Ovary (tissue), 9 donors: ENCODE measurements around the gene SELENOM. TPM values are rescaled to one million over a fixed set of nuclear protein-coding genes. Genes with fewer than 3 reads are reported as not detected.

Experiments
- DNase-seq, 5 donors: peaks; one replicate each; pipeline ENCODE4 v3.0.0-alpha.2; 2019 to 2020
- H3K27ac ChIP-seq, 2 donors: fragments of 200-600 bp; one replicate each; pipeline versions ENCODE4 v1.5.1 to v1.8.0; 2019 to 2022
- H3K27me3 ChIP-seq: fragments of 200-600 bp; one replicate; pipeline ENCODE4 v1.8.0; 2022
- H3K36me3 ChIP-seq: fragments of 200-600 bp; sonication (generic); one replicate; pipeline ENCODE4 v1.5.1; 2019
- H3K4me1 ChIP-seq: one replicate; pipeline ENCODE4 v1.8.1; 2013; ENCODE audit warnings: mild to moderate bottlenecking, moderate library complexity; ENCODE audit not compliant: insufficient read depth
- H3K4me3 ChIP-seq: fragments of 200-600 bp; sonication (generic); one replicate; pipeline ENCODE4 v1.5.1; 2017
- H3K9me3 ChIP-seq, 2 donors: fragments of 200-600 bp in 1 of 2; sonication (generic) in 1 of 2; one replicate each; pipeline versions ENCODE4 v1.5.1 to v1.8.1; 2013 to 2019; ENCODE audit warnings: mild to moderate bottlenecking in 1 of 2, moderate library complexity in 1 of 2
- CTCF ChIP-seq, 3 donors: fragments of 450-650 bp in 2 of 3; fragments of 200-600 bp in 1 of 3; IDR thresholded peaks; one replicate each; pipeline versions ENCODE4 v1.5.1 to v1.8.0; 2016 to 2022; ENCODE audit warnings: antibody characterized with exemption in 3 of 3, mild to moderate bottlenecking in 1 of 3
- EP300 ChIP-seq: sonication (generic); formaldehyde crosslinking; IDR thresholded peaks from one replicate; pipeline ENCODE4 v1.6.1; 2017; ENCODE audit warnings: antibody characterized with exemption
- POLR2A ChIP-seq: fragments of 450-650 bp; IDR thresholded peaks from one replicate; pipeline ENCODE4 v1.6.1; 2017; ENCODE audit warnings: antibody characterized with exemption, mild to moderate bottlenecking, moderate library complexity
- WGBS, 3 donors: extraction: QIAGEN DNeasy Blood & Tissue Kit in 1 of 3; methylation state at CpG; one replicate each; pipeline versions ENCODE4 v1.1.5 to v1.1.7; 2013 to 2017; 5-methylcytosine and 5-hydroxymethylcytosine counted together
- intact Hi-C, 4 donors: fragments of 100-400 bp; cut with DNase I; formaldehyde crosslinking; loops; one replicate each; pipeline versions ENCODE4 v1.11.0 to v1.15.1; 2022 to 2023
- polyA plus RNA-seq, 2 donors: library from polyadenylated mRNA; stranded (reverse); fragments of 200-250 nt in 1 of 2; fragments of 350-450 nt in 1 of 2; fragmentation: Illumina TruSeq in 1 of 2; extraction: RNeasy Lipid Tissue Mini Kit (QIAGEN cat#74804) in 1 of 2; gene quantifications; one replicate each; pipeline ENCODE4 v1.2.3, GENCODE V29; 2013 to 2014
- total RNA-seq, 7 donors: library from RNA; depleted of rRNA in 2 of 7; stranded (reverse); fragments of >200 nt in 2 of 7; fragmentation: NEBNext Ultra II Directional in 3 of 7; extraction: Animal tissue kit (Norgen Biotek cat#: 25700) in 3 of 7; gene quantifications; one replicate each; pipeline versions ENCODE4 v1.1.0 to v1.2.4, GENCODE V29; 2016 to 2023
- donor health status: DM: no; HTN: no; CAD: no; lungs with moderate emphysema.
- donor health status: DM: no; HTN: no; CAD: no.
- donor health status: Bipolar disorder and iron deficiency.
- donor health status: DM: yes; HTN: yes; CAD: no.
- donor health status: DM: no; HTN: no; CAD: no.
- donor health status: DM: yes; HTN: yes; CAD: no.

Gene SELENOM
- total and polyA plus RNA-seq, 9 donors = 25.7 to 678 (median 306) TPM

- no peaks in the 10 kb centered on the region for H3K27me3 ChIP-seq
- H3K36me3 ChIP-seq = no peaks in the 10 kb centered on the region
- no peak for DNase-seq
- 60 to 77% (median 68%) methylated on average over 5 of the region's 5 CpGs for WGBS, 3 donors
- intact Hi-C loops = no loop called here
- no peak overlapping the region for H3K4me3 ChIP-seq
- peak overlapping the region in 1 of 2 donors; percentile 62 for H3K27ac ChIP-seq
- H3K9me3 ChIP-seq = no peaks in the 10 kb centered on the region
- H3K4me1 ChIP-seq = peaks cover 6% of the 10 kb centered on the region
- TF ChIP-seq CTCF (IDR thresholded peaks at IDR 0.05) = no peak
- TF ChIP-seq EP300 = no peak
- no peak for TF ChIP-seq POLR2A
Measured at GRCh38 chr22:31056986-31057599, 50.3 kb downstream of the SELENOM start.

- Histone ChIP-seq H3K4me3 (no peak overlapping the region), H3K9me3 (no peaks in the 10 kb centered on the region), H3K27ac (peak overlapping the region; percentile 57 to 59), H3K27me3 (no peaks in the 10 kb centered on the region), H3K4me1 (peaks cover 6% of the 10 kb centered on the region), H3K36me3 (no peaks in the 10 kb centered on the region)
- WGBS, 3 donors = 21 to 38% (median 29%) methylated on average over 12 to 13 of the region's 13 CpGs
- TF ChIP-seq CTCF (IDR thresholded peaks at IDR 0.05) = no peak
- peak; percentile 79 for TF ChIP-seq EP300
- peak; percentile 31 for TF ChIP-seq POLR2A
- intact Hi-C loops = no loop called here
- peak; percentile 88 to 94 (median 90) for DNase-seq
Measured at GRCh38 chr22:31055635-31056159, 51.7 kb downstream of the SELENOM start.

- Histone ChIP-seq H3K4me3 (no peak overlapping the region), H3K4me1 (peaks cover 6% of the 10 kb centered on the region), H3K27ac (peak overlapping the region; percentile 50 to 57), H3K36me3 (no peaks in the 10 kb centered on the region), H3K27me3 (no peaks in the 10 kb centered on the region), H3K9me3 (no peaks in the 10 kb centered on the region)
- WGBS, 3 donors = 41 to 51% (median 46%) methylated on average over 5 of the region's 5 CpGs
- DNase-seq = no peak
- TF ChIP-seq EP300 (no peak), CTCF (IDR thresholded peaks at IDR 0.05) (no peak), POLR2A (no peak)
- intact Hi-C loops = no loop called here
Measured at GRCh38 chr22:31055117-31055634, 52.2 kb downstream of the SELENOM start.

Other genes with a start within 250 kb of the SELENOM start
- gene MORC2, start 138.8 kb downstream of the SELENOM start, total RNA-seq = 10 to 100 TPM; 13.0 to 30.5 (median 22.3) TPM
- gene MORC2, start 138.8 kb downstream of the SELENOM start, polyA plus RNA-seq = 10 to 100 TPM; 15.0 to 22.1 TPM
- 100 to 1,000 TPM in 1 of 7 donors, 10 to 100 TPM in 6; 71.8 to 101 (median 78.7) TPM for gene TUG1, start 138.3 kb downstream of the SELENOM start, total RNA-seq
- 100 to 1,000 TPM in 1 of 2 donors, 10 to 100 TPM in 1; 44.9 to 114 TPM for gene TUG1, start 138.3 kb downstream of the SELENOM start, polyA plus RNA-seq
- 100 to 1,000 TPM in 3 of 7 donors, 10 to 100 TPM in 4; 39.9 to 238 (median 87.6) TPM for gene SMTN, start 26.2 kb downstream of the SELENOM start, total RNA-seq
- gene SMTN, start 26.2 kb downstream of the SELENOM start, polyA plus RNA-seq = 10 to 100 TPM; 23.1 to 61.2 TPM
- 1 to 10 TPM in 5 of 7 donors, under 1 TPM in 2; 0.63 to 3.1 (median 1.5) TPM for gene INPP5J, start 15.4 kb upstream of the SELENOM start, total RNA-seq
- under 1 TPM; 0.65 to 0.67 TPM for gene INPP5J, start 15.4 kb upstream of the SELENOM start, polyA plus RNA-seq
- under 1 TPM in 1 of 7 donors, not detected in 6; 0.13 TPM for gene PLA2G3, start 32.9 kb upstream of the SELENOM start, total RNA-seq
- gene PLA2G3, start 32.9 kb upstream of the SELENOM start, polyA plus RNA-seq = not detected
- 10 to 100 TPM; 17.0 to 39.5 (median 33.2) TPM for gene RNF185, start 52.6 kb upstream of the SELENOM start, total RNA-seq
- gene RNF185, start 52.6 kb upstream of the SELENOM start, polyA plus RNA-seq = 10 to 100 TPM; 23.3 to 52.5 TPM
- gene LIMK2, start 104.7 kb upstream of the SELENOM start, total RNA-seq = 10 to 100 TPM; 21.2 to 63.7 (median 36.4) TPM
- gene LIMK2, start 104.7 kb upstream of the SELENOM start, polyA plus RNA-seq = 10 to 100 TPM; 19.0 to 23.7 TPM
- 10 to 100 TPM; 10.8 to 34.2 (median 18.7) TPM for gene PIK3IP1, start 184.9 kb upstream of the SELENOM start, total RNA-seq
- 10 to 100 TPM; 26.5 to 48.9 TPM for gene PIK3IP1, start 184.9 kb upstream of the SELENOM start, polyA plus RNA-seq
- 10 to 100 TPM; 26.3 to 44.5 (median 39.3) TPM for gene PATZ1, start 238.8 kb upstream of the SELENOM start, total RNA-seq
- gene PATZ1, start 238.8 kb upstream of the SELENOM start, polyA plus RNA-seq = 10 to 100 TPM; 26.8 to 29.7 TPM